B cell (primary cell): Measurements from ENCODE around the gene MST1R. TPM values are rescaled to one million over a fixed set of nuclear protein-coding genes. Genes with fewer than 3 reads are reported as not detected.

ENCODE experiments used
- ATAC-seq: fragments of 200-7000 bp; cut with Tn5 transposase; one replicate; pipeline ENCODE4 v1.10.0; 2021; ENCODE audit warnings: low read depth, mild to moderate bottlenecking, moderate number of reproducible peaks, moderate library complexity
- CTCF ChIA-PET: fragments of 350-600 bp; sonication (Branson Sonifier 250); formaldehyde crosslinking; loops from one replicate; lab custom pipeline; 2021; ENCODE audit warnings: antibody characterized with exemption, inconsistent platforms; lab: Charles Lee
- POLR2A ChIA-PET: fragments of 350-600 bp; sonication (Branson Sonifier 250); formaldehyde crosslinking; loops from one replicate; lab custom pipeline; 2021; ENCODE audit warnings: antibody characterized with exemption; lab: Charles Lee
- DNase-seq: peaks from one replicate; pipeline ENCODE4 v3.0.0; 2013
- H2AFZ ChIP-seq: 2 replicates; pipeline ENCODE4 v1.6.1; 2012; ENCODE audit warnings: mild to moderate bottlenecking, low read depth, low read length; ENCODE audit not compliant: insufficient read depth, poor library complexity, severe bottlenecking
- H3K27ac ChIP-seq, 2 donors: 1 replicate in 1 of 2; 2 replicates in 1 of 2; pipeline ENCODE4 v1.5.1; 2012 to 2013; ENCODE audit warnings: low read length in 2 of 2, mild to moderate bottlenecking in 2 of 2, moderate library complexity in 1 of 2
- H3K27me3 ChIP-seq, 4 experiments: fragments of 200-600 bp in 1 of 4; sonication (generic) in 1 of 4; replicated peaks in 1 of 4; 1 replicate in 2 of 4; 2 replicates in 2 of 4; pipeline versions ENCODE4 v1.6.1 to v1.7.0; 2013 to 2016; ENCODE audit warnings: low read length in 3 of 4, mild to moderate bottlenecking in 2 of 4, mixed read lengths in 1 of 4, moderate library complexity in 1 of 4; ENCODE audit not compliant: insufficient read depth in 4 of 4, control insufficient read depth in 3 of 4; ENCODE audit errors: control extremely low read depth in 1 of 4
- H3K36me3 ChIP-seq, 2 experiments: replicated peaks in 1 of 2; 1 replicate in 1 of 2; 2 replicates in 1 of 2; pipeline versions ENCODE4 v1.6.1 to v1.7.1; 2013; ENCODE audit warnings: low read length in 1 of 2; ENCODE audit not compliant: insufficient read depth in 2 of 2, control insufficient read depth in 1 of 2; ENCODE audit errors: control extremely low read depth in 1 of 2, extremely low read depth in 1 of 2
- H3K4me1 ChIP-seq, 2 donors: fragments of 200-600 bp in 1 of 2; sonication (generic) in 1 of 2; 1 replicate in 1 of 2; 2 replicates in 1 of 2; pipeline versions ENCODE4 v1.5.1 to v1.6.1; 2013 to 2017; ENCODE audit warnings: low read length in 2 of 2; ENCODE audit not compliant: control insufficient read depth in 2 of 2, insufficient read depth in 2 of 2
- H3K4me2 ChIP-seq: replicated peaks from 2 replicates; pipeline ENCODE3; 2012; ENCODE audit warnings: mild to moderate bottlenecking, low read depth, low read length; ENCODE audit not compliant: poor library complexity, severe bottlenecking
- H3K4me3 ChIP-seq, 5 experiments: fragments of 200-600 bp in 1 of 5; sonication (generic) in 1 of 5; 1 replicate in 3 of 5; 2 replicates in 2 of 5; pipeline versions ENCODE4 v1.5.1 to v1.7.0; 2011 to 2016; ENCODE audit warnings: low read length in 4 of 5, mild to moderate bottlenecking in 4 of 5, low read depth in 2 of 5, control low read depth in 1 of 5, moderate library complexity in 1 of 5; ENCODE audit not compliant: insufficient read depth in 1 of 5; ENCODE audit errors: control extremely low read depth in 1 of 5, extremely low read depth in 1 of 5
- H3K79me2 ChIP-seq: fragments of 200-600 bp; sonication (generic); one replicate; pipeline ENCODE4 v1.6.0; 2016; ENCODE audit warnings: low read length; ENCODE audit not compliant: control insufficient read depth, insufficient read depth
- H3K9ac ChIP-seq: fragments of 200-600 bp; sonication (generic); 2 replicates; pipeline ENCODE4 v1.6.1; 2017; ENCODE audit warnings: mild to moderate bottlenecking, low read length, moderate library complexity
- H3K9me3 ChIP-seq, 3 donors: one replicate each; pipeline versions ENCODE4 v1.6.1 to v1.7.1; 2013; ENCODE audit warnings: low read length in 2 of 3; ENCODE audit not compliant: control insufficient read depth in 2 of 3, insufficient read depth in 1 of 3; ENCODE audit errors: control extremely low read depth in 1 of 3
- H4K20me1 ChIP-seq: 2 replicates; pipeline ENCODE4 v1.6.0; 2012; ENCODE audit warnings: mild to moderate bottlenecking, low read length; ENCODE audit not compliant: insufficient read depth, control insufficient read depth, poor library complexity, severe bottlenecking
- H3K27ac Mint-ChIP-seq: one replicate; pipeline ENCODE4 v1.8.0; 2021; ENCODE audit warnings: mixed read lengths
- H3K27me3 Mint-ChIP-seq: one replicate; pipeline ENCODE4 v1.8.0; 2021; ENCODE audit warnings: mixed read lengths
- H3K4me1 Mint-ChIP-seq: one replicate; pipeline ENCODE4 v1.8.0; 2021; ENCODE audit warnings: mixed read lengths
- H3K4me3 Mint-ChIP-seq: one replicate; pipeline ENCODE4 v1.8.0; 2021; ENCODE audit warnings: mixed read lengths
- H3K9me3 Mint-ChIP-seq: one replicate; pipeline ENCODE4 v1.8.0; 2022; ENCODE audit warnings: mixed read lengths; ENCODE audit not compliant: insufficient read depth
- EZH2 ChIP-seq: IDR thresholded peaks from 2 replicates; pipeline ENCODE4 v1.6.1; 2012; ENCODE audit warnings: borderline replicate concordance, low read depth, mild to moderate bottlenecking, moderate library complexity, low read length; ENCODE audit not compliant: insufficient read depth, poor library complexity, severe bottlenecking
- WGBS: methylation state at CpG from one replicate; pipeline ENCODE4 v1.1.5; 2013; ENCODE audit warnings: missing lambda C conversion rate; ENCODE audit not compliant: insufficient coverage; 5-methylcytosine and 5-hydroxymethylcytosine counted together
- intact Hi-C: fragments of 100-400 bp; cut with micrococcal nuclease; formaldehyde crosslinking; loops from one replicate; pipeline ENCODE4 v1.10.0; 2022
- polyA plus RNA-seq: library from polyadenylated mRNA; depleted of rRNA; stranded (reverse); fragments of >200 nt; gene quantifications from 2 replicates; pipeline ENCODE4 v1.2.3, GENCODE V29; 2012
- total RNA-seq, 2 donors: library from RNA; stranded (reverse); fragments of 120-200 nt in 1 of 2; gene quantifications; 1 replicate in 1 of 2; 2 replicates in 1 of 2; pipeline versions ENCODE4 v1.2.3 to v1.2.4, GENCODE V29; 2013 to 2022
- TF ChIP-seq, protein P1 (sequence below): fragments of 200-600 bp; IDR thresholded peaks from one replicate; pipeline ENCODE4 v1.8.0; 2022; ENCODE audit warnings: antibody characterized with exemption, mild to moderate bottlenecking

MST1R gene
- total and polyA plus RNA-seq, 2 donors (not counting 1 experiment from before 2014, with no cell fraction given): 1.7 to 2.4 TPM

- Histone ChIP-seq H2AFZ (peak overlapping the region; percentile 58), H3K27me3 (peaks cover 0 to 55% (median 20%) of the 10 kb centered on the region in 4 experiments), H3K9me3 (peaks cover 0 to 12% (median 0%) of the 10 kb centered on the region in 3 donors), H3K4me3 (peak overlapping the region in 4 of 5 experiments; percentile 19 to 38 (median 32)), H3K9ac (peak overlapping the region; percentile 45), H3K27ac (no peak overlapping the region), H4K20me1 (no peaks in the 10 kb centered on the region), H3K36me3 (no peaks in the 10 kb centered on the region), H3K4me2 (peak overlapping the region; percentile 93), H3K79me2 (no peaks in the 10 kb centered on the region), H3K4me1 (peaks cover 12 to 18% of the 10 kb centered on the region in 2 donors)
- CTCF ChIA-PET: interaction anchor here (0.7 to 1.3 kb wide), 2 partner anchors 20 to 23 kb away, joined by 3 to 4 read pairs; no protein-coding TSS in a partner anchor
- intact Hi-C loops: no loop called here
- peaks cover 37% of the 10 kb centered on the region for H3K27me3 Mint-ChIP-seq
- TF ChIP-seq, protein P1, sequence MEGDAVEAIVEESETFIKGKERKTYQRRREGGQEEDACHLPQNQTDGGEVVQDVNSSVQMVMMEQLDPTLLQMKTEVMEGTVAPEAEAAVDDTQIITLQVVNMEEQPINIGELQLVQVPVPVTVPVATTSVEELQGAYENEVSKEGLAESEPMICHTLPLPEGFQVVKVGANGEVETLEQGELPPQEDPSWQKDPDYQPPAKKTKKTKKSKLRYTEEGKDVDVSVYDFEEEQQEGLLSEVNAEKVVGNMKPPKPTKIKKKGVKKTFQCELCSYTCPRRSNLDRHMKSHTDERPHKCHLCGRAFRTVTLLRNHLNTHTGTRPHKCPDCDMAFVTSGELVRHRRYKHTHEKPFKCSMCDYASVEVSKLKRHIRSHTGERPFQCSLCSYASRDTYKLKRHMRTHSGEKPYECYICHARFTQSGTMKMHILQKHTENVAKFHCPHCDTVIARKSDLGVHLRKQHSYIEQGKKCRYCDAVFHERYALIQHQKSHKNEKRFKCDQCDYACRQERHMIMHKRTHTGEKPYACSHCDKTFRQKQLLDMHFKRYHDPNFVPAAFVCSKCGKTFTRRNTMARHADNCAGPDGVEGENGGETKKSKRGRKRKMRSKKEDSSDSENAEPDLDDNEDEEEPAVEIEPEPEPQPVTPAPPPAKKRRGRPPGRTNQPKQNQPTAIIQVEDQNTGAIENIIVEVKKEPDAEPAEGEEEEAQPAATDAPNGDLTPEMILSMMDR: no peak
- no peak for TF ChIP-seq EZH2
- WGBS: 10% methylated on average over 17 of the region's 23 CpGs
- no peak for DNase-seq
- peak overlapping the region; percentile 56 for H3K4me3 Mint-ChIP-seq
- no peaks in the 10 kb centered on the region for H3K4me1 Mint-ChIP-seq
- no peak overlapping the region for H3K27ac Mint-ChIP-seq
- ATAC-seq: no peak
- POLR2A ChIA-PET: interaction anchor here (0.6 to 0.8 kb wide), 3 partner anchors 65 to 1671 kb away, joined by 3 to 8 read pairs (median 6); no protein-coding TSS in a partner anchor
- H3K9me3 Mint-ChIP-seq: no peaks in the 10 kb centered on the region
Measured at GRCh38 chr3:49868862-49869466, 34.7 kb downstream of the MST1R start.

DNA sequence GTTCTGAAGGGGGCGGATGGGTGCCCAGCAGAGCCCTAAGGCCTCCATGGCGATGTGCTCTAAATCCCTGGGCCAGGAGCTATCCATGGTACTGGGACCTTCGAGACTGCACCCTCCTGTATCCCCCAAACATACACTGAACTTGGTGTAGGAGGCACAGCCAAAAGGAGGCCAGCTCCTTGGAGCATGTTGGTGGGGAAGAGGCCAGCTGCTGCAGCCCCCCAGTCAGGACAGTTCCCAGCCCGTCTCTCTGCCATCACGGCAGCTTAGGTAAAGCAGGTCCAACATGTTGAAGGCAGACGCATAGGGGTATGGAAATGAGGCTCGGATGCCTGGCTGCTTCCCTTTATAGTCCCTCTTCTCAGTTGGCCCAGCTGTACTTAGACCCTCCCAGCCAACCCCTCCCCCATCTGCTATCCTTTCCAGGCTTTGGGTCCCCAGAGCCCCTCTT is 35.8 kb downstream of the MST1R start:
- intact Hi-C loops: no loop called here
- H3K4me1 ChIP-seq: peaks cover 12 to 15% of the 10 kb centered on the region in 2 donors
- no peak overlapping the region for H3K4me3 ChIP-seq
- peaks cover 0 to 12% (median 0%) of the 10 kb centered on the region in 3 donors for H3K9me3 ChIP-seq
- no peaks in the 10 kb centered on the region for H3K36me3 ChIP-seq
- no peaks in the 10 kb centered on the region for H4K20me1 ChIP-seq
- H3K79me2 ChIP-seq: no peaks in the 10 kb centered on the region
- ATAC-seq (no peak), DNase-seq (no peak)
- H3K9me3 Mint-ChIP-seq: no peaks in the 10 kb centered on the region
- no peak overlapping the region for H3K27ac ChIP-seq
- H3K27me3 Mint-ChIP-seq: peaks cover 41% of the 10 kb centered on the region
- TF ChIP-seq EZH2: no peak
- TF ChIP-seq, protein P1: no peak
- H3K4me2 ChIP-seq: no peak overlapping the region
- no peak overlapping the region for H3K27ac Mint-ChIP-seq
- no peak overlapping the region for H2AFZ ChIP-seq
- WGBS: 20% methylated on average over 2 of the region's 7 CpGs
- ChIA-PET CTCF (no interaction called here), POLR2A (no interaction called here)
- no peak overlapping the region for H3K9ac ChIP-seq
- peak overlapping the region; percentile 39 for H3K4me3 Mint-ChIP-seq
- H3K4me1 Mint-ChIP-seq: no peaks in the 10 kb centered on the region
- H3K27me3 ChIP-seq: peaks cover 0 to 56% (median 20%) of the 10 kb centered on the region in 4 experiments
